ENCODE measurements around the gene CSK. TPM values are rescaled to one million over a fixed set of nuclear protein-coding genes. Genes with fewer than 3 reads are reported as not detected.
A peak's percentile ranks its signal among the peaks of the same experiment; 100 is the strongest.

Gene CSK
- total RNA-seq, 4 donors from 2014 or later, result 8.4 to 23.1 (median 18.2) TPM

GRCh38 chr15:74778599-74778970 lies 3.3 kb upstream of the CSK start:
- Histone ChIP-seq H3K9me3 (no peaks in the 10 kb centered on the region), H3K27me3 (no peaks in the 10 kb centered on the region), H3K36me3 (no peaks in the 10 kb centered on the region), H3K4me3 (no peak overlapping the region), H3K4me1 (peaks cover 0 to 48% (median 18%) of the 10 kb centered on the region in 3 donors), H3K27ac (no peak overlapping the region)
- TF ChIP-seq POLR2A (IDR thresholded peaks at IDR 0.05), result no peak
- no peak for TF ChIP-seq POLR2AphosphoS5 (IDR thresholded peaks at IDR 0.05)
- TF ChIP-seq CTCF (IDR thresholded peaks at IDR 0.05), result no peak
- no peak for TF ChIP-seq EP300 (IDR thresholded peaks at IDR 0.05)
- ATAC-seq, result no peak
- 90 to 100% methylated on average over 2 to 3 of the region's 5 CpGs for WGBS, 2 donors (ENCODE audit: low coverage in 1 of 2)

GRCh38 chr15:74779162-74779648 lies 2.7 kb upstream of the CSK start:
- H3K36me3 ChIP-seq, result no peaks in the 10 kb centered on the region
- no peaks in the 10 kb centered on the region for H3K27me3 ChIP-seq
- H3K27ac ChIP-seq, result no peak overlapping the region
- no peak overlapping the region for H3K4me3 ChIP-seq
- H3K9me3 ChIP-seq, result no peaks in the 10 kb centered on the region
- TF ChIP-seq POLR2AphosphoS5 (IDR thresholded peaks at IDR 0.05) (no peak), EP300 (IDR thresholded peaks at IDR 0.05) (no peak), POLR2A (IDR thresholded peaks at IDR 0.05) (no peak), CTCF (IDR thresholded peaks at IDR 0.05) (no peak)
- ATAC-seq, result no peak
- H3K4me1 ChIP-seq, result peaks cover 0 to 54% (median 23%) of the 10 kb centered on the region in 3 donors
- WGBS, 2 donors (ENCODE audit: low coverage in 1 of 2), result 80 to 83% methylated on average over 3 to 7 of the region's 7 CpGs

- no peaks in the 10 kb centered on the region for H3K9me3 ChIP-seq
- no peak for ATAC-seq
- H3K4me3 ChIP-seq, result peak overlapping the region in 1 of 2 donors; percentile 75
- H3K36me3 ChIP-seq, result no peaks in the 10 kb centered on the region
- peak overlapping the region in 1 of 4 donors; percentile 87 for H3K27ac ChIP-seq
- H3K4me1 ChIP-seq, result peaks cover 0 to 70% (median 34%) of the 10 kb centered on the region in 3 donors
- TF ChIP-seq POLR2AphosphoS5 (IDR thresholded peaks at IDR 0.05) (no peak), EP300 (IDR thresholded peaks at IDR 0.05) (no peak), CTCF (IDR thresholded peaks at IDR 0.05) (no peak), POLR2A (IDR thresholded peaks at IDR 0.05) (no peak)
- no peaks in the 10 kb centered on the region for H3K27me3 ChIP-seq
- 50 to 70% methylated on average over 9 to 14 of the region's 16 CpGs for WGBS, 2 donors (ENCODE audit: low coverage in 1 of 2)
Measured at GRCh38 chr15:74780523-74781430, 1.1 kb upstream of the CSK start.

GRCh38 chr15:74782259-74783071 lies 585 bp downstream of the CSK start:
- no peaks in the 10 kb centered on the region for H3K36me3 ChIP-seq
- H3K4me1 ChIP-seq, result peaks cover 0 to 75% (median 50%) of the 10 kb centered on the region in 3 donors
- peak overlapping the region; percentile 44 to 95 (median 88) for H3K27ac ChIP-seq
- TF ChIP-seq EP300 (IDR thresholded peaks at IDR 0.05), result no peak
- TF ChIP-seq POLR2AphosphoS5 (IDR thresholded peaks at IDR 0.05), result no peak
- TF ChIP-seq POLR2A (IDR thresholded peaks at IDR 0.05), result no peak
- TF ChIP-seq CTCF (IDR thresholded peaks at IDR 0.05), result no peak
- H3K27me3 ChIP-seq, result no peaks in the 10 kb centered on the region
- peak; percentile 56 for ATAC-seq
- H3K9me3 ChIP-seq, result no peaks in the 10 kb centered on the region
- 0% methylated on average over 1 to 12 of the region's 72 CpGs for whole genome bisulfite sequencing, 2 donors (ENCODE audit: low coverage in 1 of 2)
- peak overlapping the region; percentile 75 to 90 for H3K4me3 ChIP-seq
